ENCODE results near the gene VWA8.

The VWA8 gene

GRCh38 chr13:41916173-41916954 lies 44.5 kb downstream of the VWA8 start:
- no peaks in the 10 kb centered on the region for H3K27me3 ChIP-seq
- no peak for DNase-seq
- peaks cover 0 to 41% (median 16%) of the 10 kb centered on the region in 4 donors for H3K4me1 ChIP-seq
- H3K9me3 ChIP-seq = no peaks in the 10 kb centered on the region
- H3K36me3 ChIP-seq = no peaks in the 10 kb centered on the region
- H3K4me3 ChIP-seq = no peak overlapping the region
- intact Hi-C loops (cut with DNase I; ENCODE audit: low total_unique reads) = no loop called here
- no peak for TF ChIP-seq CTCF (IDR thresholded peaks at IDR 0.05)
- H3K27ac ChIP-seq = no peak overlapping the region

DNA sequence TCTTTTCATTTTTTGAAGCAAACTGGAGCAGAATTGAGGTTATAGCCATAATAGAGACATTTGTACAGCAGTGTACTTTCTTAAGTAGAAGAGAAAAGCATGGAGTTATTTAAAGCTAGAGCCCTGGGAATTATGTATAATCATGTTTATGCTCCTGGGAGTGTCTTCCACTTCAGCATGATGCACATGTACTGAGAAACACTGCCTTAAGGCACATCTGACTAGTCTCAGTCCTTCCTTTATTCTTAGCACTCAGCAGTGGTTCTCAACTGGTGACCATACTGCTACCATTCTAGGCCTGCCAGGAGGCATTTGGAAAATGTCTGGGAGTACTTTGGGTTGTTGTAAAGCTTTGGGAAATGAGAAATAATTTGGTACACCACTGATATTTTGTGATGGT lies 45.8 kb downstream of the VWA8 start:
- Histone ChIP-seq H3K4me3 (no peak overlapping the region), H3K27me3 (no peaks in the 10 kb centered on the region), H3K36me3 (no peaks in the 10 kb centered on the region), H3K27ac (no peak overlapping the region), H3K4me1 (peaks cover 0 to 41% (median 16%) of the 10 kb centered on the region in 4 donors), H3K9me3 (no peaks in the 10 kb centered on the region)
- TF ChIP-seq CTCF (IDR thresholded peaks at IDR 0.05) = no peak
- intact Hi-C loops (cut with DNase I; ENCODE audit: low total_unique reads) = no loop called here
- no peak for DNase-seq

GRCh38 chr13:41914552-41914951 lies 46.4 kb downstream of the VWA8 start:
- Histone ChIP-seq H3K36me3 (no peaks in the 10 kb centered on the region), H3K9me3 (no peaks in the 10 kb centered on the region), H3K4me1 (peaks cover 0 to 40% (median 16%) of the 10 kb centered on the region in 4 donors), H3K27me3 (no peaks in the 10 kb centered on the region), H3K27ac (no peak overlapping the region), H3K4me3 (no peak overlapping the region)
- intact Hi-C loops (cut with DNase I; ENCODE audit: low total_unique reads) = no loop called here
- TF ChIP-seq CTCF (IDR thresholded peaks at IDR 0.05) = no peak
- DNase-seq = no peak

DNA sequence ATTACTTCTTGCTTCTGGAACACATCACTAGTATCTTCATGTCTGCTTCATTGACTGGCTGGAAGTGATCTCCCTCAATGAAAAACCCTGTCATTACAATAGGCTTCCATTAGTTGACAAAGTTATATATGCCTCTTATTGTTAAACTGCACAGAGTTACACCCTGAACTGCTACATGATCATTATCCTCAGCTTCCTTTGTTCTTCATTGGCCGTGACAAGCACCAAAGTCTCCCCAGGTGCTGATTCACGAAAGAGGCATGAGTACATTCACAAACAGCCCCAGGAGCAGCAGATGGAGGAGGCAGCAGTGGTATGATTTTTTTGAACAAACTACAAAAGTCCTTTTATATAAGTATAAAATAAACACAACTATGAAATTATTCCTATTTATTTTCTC lies 51.4 kb downstream of the VWA8 start:
- no peak for TF ChIP-seq CTCF (IDR thresholded peaks at IDR 0.05)
- DNase-seq = no peak
- H3K27me3 ChIP-seq = no peaks in the 10 kb centered on the region
- no peaks in the 10 kb centered on the region for H3K4me1 ChIP-seq
- H3K9me3 ChIP-seq = no peaks in the 10 kb centered on the region
- no peak overlapping the region for H3K27ac ChIP-seq
- no peak overlapping the region for H3K4me3 ChIP-seq
- H3K36me3 ChIP-seq = peaks cover 5 to 19% (median 6%) of the 10 kb centered on the region in 3 donors
- intact Hi-C loops (cut with DNase I; ENCODE audit: low total_unique reads) = no loop called here

DNA sequence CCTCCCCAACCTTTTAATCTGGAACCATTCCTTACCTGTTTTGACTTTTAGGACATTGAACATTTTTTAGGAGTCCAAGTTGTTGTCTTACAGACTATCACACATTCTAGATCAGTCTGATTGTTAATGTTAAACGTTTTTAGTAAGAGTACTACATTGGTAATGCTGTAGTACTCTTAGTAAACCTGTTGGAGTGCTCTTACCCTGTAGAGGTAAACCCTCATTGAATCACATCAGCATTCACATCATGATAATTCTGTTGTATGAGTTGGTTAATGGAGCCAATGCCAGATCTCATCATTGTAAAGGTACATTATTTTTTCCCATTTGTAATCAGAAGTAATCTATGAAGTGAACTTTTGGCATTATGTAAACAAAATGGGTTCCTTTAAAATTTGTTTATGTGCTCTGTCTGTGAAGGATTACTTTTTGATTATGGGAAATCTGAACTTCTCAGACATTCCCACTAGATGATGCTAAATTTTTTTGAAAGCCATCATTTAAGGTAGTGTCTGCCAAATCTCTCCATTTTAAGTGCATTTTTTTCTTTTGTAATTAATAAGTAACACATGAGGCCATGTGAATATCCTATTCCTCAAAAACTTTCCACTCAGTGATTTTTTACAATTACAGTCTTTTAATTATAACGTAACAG lies 55.2 kb downstream of the VWA8 start:
- H3K4me1 ChIP-seq = no peaks in the 10 kb centered on the region
- H3K9me3 ChIP-seq = no peaks in the 10 kb centered on the region
- no peak overlapping the region for H3K27ac ChIP-seq
- intact Hi-C loops (cut with DNase I; ENCODE audit: low total_unique reads) = no loop called here
- H3K4me3 ChIP-seq = no peak overlapping the region
- DNase-seq = no peak
- TF ChIP-seq CTCF (IDR thresholded peaks at IDR 0.05) = peak; percentile 42 to 48
- H3K27me3 ChIP-seq = no peaks in the 10 kb centered on the region
- H3K36me3 ChIP-seq = peaks cover 5 to 19% (median 6%) of the 10 kb centered on the region in 3 donors

All from tibial artery (tissue), 4 donors.